H1 (cell line): ENCODE data around the gene PUSL1. TPM values are rescaled to one million over a fixed set of nuclear protein-coding genes. Genes with fewer than 3 reads are reported as not detected.

Experiments
- CTCF ChIA-PET: fragments of 300-600 bp; sonication (Branson Sonifier 250); formaldehyde crosslinking; loops from one replicate; lab custom pipeline; 2021; ENCODE audit not compliant: partially characterized antibody; lab: Charles Lee
- POLR2A ChIA-PET: fragments of 300-600 bp; sonication (Branson Sonifier 250); formaldehyde crosslinking; loops from one replicate; lab custom pipeline; 2021; ENCODE audit warnings: inconsistent platforms; ENCODE audit not compliant: partially characterized antibody; lab: Charles Lee
- DNase-seq, 2 experiments: peaks; one replicate each; pipeline versions ENCODE4 v3.0.0 to v3.0.0-alpha.2; 2010 to 2022; ENCODE audit warnings: low spot score in 2 of 2, low read depth in 1 of 2, mixed read lengths in 1 of 2
- FAIRE-seq: peaks from 2 replicates; lab custom pipeline; 2011; peaks lifted over from hg19 to GRCh38; lab: Jason Lieb, UNC
- H2AFZ ChIP-seq: 2 replicates; pipeline ENCODE4 v1.8.1; 2012; ENCODE audit warnings: low read length, inconsistent platforms
- H2AK5ac ChIP-seq: 2 replicates; pipeline ENCODE4 v1.6.1; 2013; ENCODE audit warnings: low read depth, low read length
- H2BK120ac ChIP-seq: replicated peaks from 2 replicates; pipeline ENCODE3; 2013; ENCODE audit warnings: low read depth, low read length, inconsistent platforms
- H2BK12ac ChIP-seq: 2 replicates; pipeline ENCODE4 v1.6.1; 2013; ENCODE audit warnings: low read depth, low read length
- H2BK15ac ChIP-seq: 2 replicates; pipeline ENCODE4 v1.6.1; 2013; ENCODE audit warnings: low read length
- H2BK20ac ChIP-seq: 2 replicates; pipeline ENCODE4 v1.6.1; 2013; ENCODE audit warnings: low read length
- H2BK5ac ChIP-seq: 2 replicates; pipeline ENCODE4 v1.6.1; 2013; ENCODE audit warnings: low read depth, low read length
- H3K14ac ChIP-seq: 2 replicates; pipeline ENCODE4 v1.6.1; 2013; ENCODE audit warnings: inconsistent platforms; ENCODE audit not compliant: insufficient read length
- H3K18ac ChIP-seq: 2 replicates; pipeline ENCODE4 v1.6.1; 2013; ENCODE audit warnings: low read length; ENCODE audit errors: extremely low read depth
- H3K23ac ChIP-seq: 2 replicates; pipeline ENCODE4 v1.6.1; 2013; ENCODE audit warnings: inconsistent platforms; ENCODE audit not compliant: insufficient read length
- H3K23me2 ChIP-seq: 2 replicates; pipeline ENCODE4 v1.6.1; 2013; ENCODE audit warnings: low read depth, low read length
- H3K27ac ChIP-seq: 2 replicates; pipeline ENCODE4 v1.6.1; 2011; ENCODE audit warnings: low read depth, low read length, inconsistent platforms
- H3K27me3 ChIP-seq, 4 experiments: replicated peaks in 1 of 4; 1 replicate in 1 of 4; 2 replicates in 3 of 4; pipeline versions ENCODE4 v1.6.1 to v1.8.1; 2011 to 2013; ENCODE audit warnings: low read length in 3 of 4, mild to moderate bottlenecking in 3 of 4, inconsistent platforms in 2 of 4, mixed read lengths in 2 of 4, moderate library complexity in 1 of 4; ENCODE audit not compliant: control insufficient read depth in 3 of 4, insufficient read depth in 3 of 4; ENCODE audit errors: extremely low read depth in 1 of 4
- H3K36me3 ChIP-seq, 4 experiments: 2 replicates each; pipeline versions ENCODE4 v1.6.1 to v1.8.1; 2011 to 2013; ENCODE audit warnings: mild to moderate bottlenecking in 4 of 4, low read length in 3 of 4, moderate library complexity in 2 of 4, control low read depth in 1 of 4, inconsistent platforms in 1 of 4; ENCODE audit not compliant: insufficient read depth in 4 of 4, control insufficient read depth in 2 of 4
- H3K4ac ChIP-seq: replicated peaks from 2 replicates; pipeline ENCODE3; 2013; ENCODE audit warnings: low read length, low read depth, mixed read lengths, inconsistent platforms; ENCODE audit not compliant: insufficient read length
- H3K4me1 ChIP-seq, 4 experiments: replicated peaks in 1 of 4; 1 replicate in 1 of 4; 2 replicates in 3 of 4; pipeline versions ENCODE4 v1.6.1 to v1.8.1; 2011 to 2013; ENCODE audit warnings: low read length in 3 of 4, inconsistent platforms in 2 of 4, mixed read lengths in 1 of 4; ENCODE audit not compliant: insufficient read depth in 4 of 4, control insufficient read depth in 3 of 4
- H3K4me2 ChIP-seq, 2 experiments: 2 replicates each; pipeline versions ENCODE4 v1.6.1 to v1.8.1; 2011 to 2013; ENCODE audit warnings: low read depth in 2 of 2, low read length in 2 of 2, control low read depth in 1 of 2, inconsistent platforms in 1 of 2, mild to moderate bottlenecking in 1 of 2; ENCODE audit not compliant: insufficient read depth in 1 of 2
- H3K4me3 ChIP-seq, 4 experiments: fragments of 200-600, 300-600 bp in 1 of 4; sonication (generic), shearing (Covaris generic), sonication (Bioruptor Twin) in 1 of 4; 2 replicates each; pipeline versions ENCODE4 v1.5.1 to v1.8.1; 2011 to 2016; ENCODE audit warnings: low read length in 4 of 4, low read depth in 3 of 4, control low read depth in 2 of 4, inconsistent platforms in 2 of 4, mild to moderate bottlenecking in 2 of 4, mixed read lengths in 1 of 4, moderate library complexity in 1 of 4; ENCODE audit not compliant: insufficient read depth in 2 of 4; ENCODE audit errors: extremely low read depth in 1 of 4
- H3K56ac ChIP-seq: replicated peaks from 2 replicates; pipeline ENCODE3; 2013; ENCODE audit warnings: low read depth, mild to moderate bottlenecking, mixed read lengths, low read length, inconsistent platforms; ENCODE audit not compliant: insufficient read length
- H3K79me1 ChIP-seq: 2 replicates; pipeline ENCODE4 v1.6.1; 2013; ENCODE audit warnings: low read depth, low read length, control low read depth
- H3K79me2 ChIP-seq, 2 experiments: 2 replicates each; pipeline versions ENCODE4 v1.6.1 to v1.8.1; 2012 to 2013; ENCODE audit warnings: low read length in 2 of 2, mild to moderate bottlenecking in 2 of 2, inconsistent platforms in 1 of 2; ENCODE audit not compliant: insufficient read depth in 2 of 2, control insufficient read depth in 1 of 2
- H3K9ac ChIP-seq, 4 experiments: replicated peaks in 1 of 4; 1 replicate in 1 of 4; 2 replicates in 3 of 4; pipeline versions ENCODE4 v1.6.1 to v1.8.1; 2011 to 2013; ENCODE audit warnings: low read depth in 3 of 4, low read length in 3 of 4, control low read depth in 2 of 4, mild to moderate bottlenecking in 2 of 4, moderate library complexity in 2 of 4, inconsistent platforms in 1 of 4; ENCODE audit errors: extremely low read depth in 1 of 4
- H3K9me3 ChIP-seq, 2 experiments: 2 replicates each; pipeline versions ENCODE4 v1.6.1 to v1.8.1; 2012 to 2013; ENCODE audit warnings: mild to moderate bottlenecking in 2 of 2, moderate library complexity in 2 of 2, control low read depth in 1 of 2, inconsistent platforms in 1 of 2, low read depth in 1 of 2, low read length in 1 of 2, mixed read lengths in 1 of 2; ENCODE audit not compliant: insufficient read depth in 2 of 2
- H4K20me1 ChIP-seq, 2 experiments: replicated peaks in 1 of 2; 2 replicates each; pipeline versions ENCODE3 to v1.8.1; 2011 to 2013; ENCODE audit warnings: inconsistent platforms in 2 of 2, low read length in 2 of 2, mild to moderate bottlenecking in 1 of 2; ENCODE audit not compliant: insufficient read depth in 2 of 2, control insufficient read depth in 1 of 2
- H4K5ac ChIP-seq: 2 replicates; pipeline ENCODE4 v1.6.1; 2013; ENCODE audit warnings: low read length, low read depth, mixed read lengths, inconsistent platforms; ENCODE audit not compliant: insufficient read length
- H4K8ac ChIP-seq: 2 replicates; pipeline ENCODE4 v1.8.0; 2013; ENCODE audit warnings: mild to moderate bottlenecking, moderate library complexity, low read length, inconsistent platforms; ENCODE audit not compliant: insufficient read depth; ENCODE audit errors: extremely low read depth
- H4K91ac ChIP-seq: replicated peaks from 2 replicates; pipeline ENCODE3; 2013; ENCODE audit warnings: low read length, mixed read lengths, inconsistent platforms; ENCODE audit not compliant: insufficient read length
- CBX8 ChIP-seq: fragments of 300-800, 300-1000 bp; sonication (generic); IDR thresholded peaks from 2 replicates; pipeline ENCODE4 v1.7.1; 2016; ENCODE audit warnings: low read depth, low read length, borderline replicate concordance
- CHD2 ChIP-seq: IDR thresholded peaks from 2 replicates; pipeline ENCODE4 v1.6.1; 2012; ENCODE audit warnings: low read length, improper control_type of control experiment
- FOSL1 ChIP-seq: IDR thresholded peaks from 2 replicates; pipeline ENCODE4 v1.6.1; 2011; ENCODE audit warnings: mild to moderate bottlenecking, low read depth, low read length, moderate library complexity; ENCODE audit not compliant: insufficient read depth
- HDAC6 ChIP-seq: IDR thresholded peaks from one replicate; pipeline ENCODE4 v1.7.1; 2012; ENCODE audit warnings: low read depth, mild to moderate bottlenecking, inconsistent platforms, low read length, moderate library complexity
- NRF1 ChIP-seq: IDR thresholded peaks from 2 replicates; pipeline ENCODE4 v1.6.1; 2011; ENCODE audit warnings: mild to moderate bottlenecking, low read depth, low read length, improper control_type of control experiment
- POU5F1 ChIP-seq: IDR thresholded peaks from 2 replicates; pipeline ENCODE4 v1.6.1; 2011; ENCODE audit warnings: low read depth, mild to moderate bottlenecking, low read length, moderate library complexity
- RBBP5 ChIP-seq: IDR thresholded peaks from 2 replicates; pipeline ENCODE4 v1.7.1; 2012; ENCODE audit warnings: low read depth, mild to moderate bottlenecking, inconsistent platforms, low read length, moderate library complexity, borderline replicate concordance
- SIN3A ChIP-seq, 2 experiments: IDR thresholded peaks in 1 of 2; conservative IDR thresholded peaks in 1 of 2; 2 replicates each; pipeline ENCODE4 v1.6.1; 2011 to 2012; ENCODE audit warnings: low read length in 2 of 2, improper control_type of control experiment in 1 of 2, low read depth in 1 of 2, mild to moderate bottlenecking in 1 of 2
- SIX5 ChIP-seq: IDR thresholded peaks from 2 replicates; pipeline ENCODE4 v1.6.1; 2011; ENCODE audit warnings: mild to moderate bottlenecking, low read depth, low read length
- SUZ12 ChIP-seq: fragments of 200-600 bp; sonication (generic); IDR thresholded peaks from 2 replicates; pipeline ENCODE4 v1.6.1; 2012; ENCODE audit warnings: mild to moderate bottlenecking, inconsistent platforms, low read length, moderate library complexity, mixed read lengths
- TAF7 ChIP-seq: optimal IDR thresholded peaks from 2 replicates; pipeline ENCODE3; 2011; ENCODE audit warnings: low read depth, mild to moderate bottlenecking, inconsistent platforms, low read length, moderate library complexity, borderline replicate concordance
- YY1 ChIP-seq: IDR thresholded peaks from 2 replicates; pipeline ENCODE4 v1.6.1; 2011; ENCODE audit warnings: low read depth, mild to moderate bottlenecking, low read length
- WGBS, 2 experiments: shearing (Covaris generic) in 1 of 2; methylation state at CpG; one replicate each; pipeline versions ENCODE4 v1.1.6 to v1.1.7; 2013 to 2015; ENCODE audit warnings: low lambda C conversion rate in 2 of 2, mixed read lengths in 2 of 2, inconsistent platforms in 1 of 2, low coverage in 1 of 2, missing lambda C conversion rate in 1 of 2; ENCODE audit not compliant: insufficient replicate concordance in 2 of 2, insufficient coverage in 1 of 2, insufficient read length in 1 of 2; ENCODE audit errors: extremely low coverage in 1 of 2, missing lambda C conversion rate in 1 of 2; 5-methylcytosine and 5-hydroxymethylcytosine counted together
- polyA plus RNA-seq, 7 experiments: library from polyadenylated mRNA; depleted of rRNA in 3 of 7; stranded (reverse) in 5 of 7; unstranded in 2 of 7; fragments of >200 nt in 5 of 7; fragments of 200-250 nt in 2 of 7; gene quantifications; 1 replicate in 5 of 7; 2 replicates in 1 of 7; 4 replicates in 1 of 7; pipeline versions ENCODE4 v1.2.1 to v1.2.3, GENCODE V29; 2011 to 2013; ENCODE audit warnings: missing spikeins in 2 of 7, mixed read lengths in 2 of 7
- total RNA-seq: library from RNA; stranded (reverse); fragmentation: NEBNext Ultra II Directional; extraction: Animal tissue kit (Norgen Biotek cat#: 25700); gene quantifications from 2 replicates; pipeline ENCODE4 v1.2.1, GENCODE V29; 2021

Gene PUSL1
- total and polyA plus RNA-seq, 2 of the 8 experiments (the other 6 are each of a cell fraction or from before 2014, with no cell fraction given): 38.8 to 87.4 TPM

GRCh38 chr1:1342584-1343115 is 34.3 kb downstream of the PUSL1 start:
- Histone ChIP-seq H4K91ac (no peak overlapping the region), H3K9me3 (peaks cover 0 to 5% of the 10 kb centered on the region in 2 experiments; a peak in 1 of 4 replicates), H3K4me2 (no peak overlapping the region), H3K23ac (no peak overlapping the region), H3K27ac (no peak overlapping the region), H2AK5ac (no peak overlapping the region), H2BK20ac (no peak overlapping the region), H3K36me3 (peaks cover 2 to 35% (median 15%) of the 10 kb centered on the region in 4 experiments; a peak in 7 of 8 replicates), H3K79me2 (peaks cover 0 to 23% of the 10 kb centered on the region in 2 experiments; a peak in 3 of 4 replicates), H4K5ac (no peak overlapping the region), H2BK12ac (no peak overlapping the region), H3K79me1 (peaks cover 27% of the 10 kb centered on the region), H3K9ac (no peak overlapping the region), H3K4me1 (peaks cover 0 to 7% (median 4%) of the 10 kb centered on the region in 4 experiments; a peak in 3 of 7 replicates), H2AFZ (no peak overlapping the region), H2BK15ac (no peak overlapping the region), H3K18ac (no peak overlapping the region), H3K14ac (no peak overlapping the region), H3K27me3 (no peaks in the 10 kb centered on the region; a peak in 1 of 7 replicates), H2BK120ac (no peak overlapping the region), H3K23me2 (peaks cover 1% of the 10 kb centered on the region; the same call in 1 of the 2 replicates), H2BK5ac (no peak overlapping the region), H4K20me1 (peaks cover 20 to 46% of the 10 kb centered on the region in 2 experiments), H3K4me3 (no peak overlapping the region), H4K8ac (no peak overlapping the region), H3K56ac (no peak overlapping the region), H3K4ac (no peak overlapping the region)
- ChIA-PET POLR2A (interaction anchor here (1.0 to 1.3 kb wide), 5 partner anchors 11 to 57 kb away, joined by 3 to 7 read pairs (median 4); partner anchors contain the start of gene CCNL2), CTCF (interaction anchor here (0.6 to 4.4 kb wide), 10 partner anchors 9 to 232 kb away, joined by 3 to 34 read pairs (median 4); partner anchors contain the start of gene AURKAIP1)
- DNase-seq (no peak), FAIRE-seq (no peak)
- 94% methylated on average over 8 of the region's 18 CpGs; no CpG with 5 or more reads in 1 of the 2 experiments for WGBS, 2 experiments
- TF ChIP-seq SIN3A (conservative IDR thresholded peaks at IDR 0.05 in 1 of 2, IDR thresholded peaks at IDR 0.05 in 1 of 2; ENCODE audit: low read depth in 1 of 2, low read length in 2 of 2) (no peak), RBBP5 (no peak), SIX5 (no peak), CBX8 (no peak), TAF7 (no peak), SUZ12 (no peak), CHD2 (no peak), NRF1 (no peak), HDAC6 (no peak), POU5F1 (no peak), FOSL1 (no peak), YY1 (no peak)
